ENCODE results near the gene KASH5. TPM values are rescaled to one million over a fixed set of nuclear protein-coding genes. Genes with fewer than 3 reads are reported as not detected.

The KASH5 gene
- total and polyA plus RNA-seq, 2 of the 8 experiments (the other 6 are each of a cell fraction or from before 2014, with no cell fraction given), result 0.05 to 0.19 TPM

DNA sequence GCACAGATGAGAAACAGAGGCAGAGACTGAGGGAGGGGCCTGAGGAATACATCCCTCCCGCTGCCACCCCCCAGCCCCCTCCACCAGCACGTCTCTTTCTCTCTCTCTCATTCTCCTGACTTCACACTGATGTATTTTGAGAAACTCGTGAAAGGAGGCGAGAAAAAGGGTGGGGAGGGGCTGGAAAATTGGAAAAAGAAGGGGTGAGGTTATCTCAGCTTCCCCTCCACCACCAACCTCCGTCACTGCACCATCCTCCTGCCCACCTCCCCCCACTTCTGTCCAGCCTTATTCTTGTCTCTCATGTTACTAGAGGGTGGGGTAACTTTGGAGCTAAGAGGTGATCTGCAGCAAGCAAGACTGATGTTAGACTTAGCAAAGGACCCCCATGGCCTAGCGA lies 51.8 kb downstream of the KASH5 start:
- Histone ChIP-seq H3K79me2 (ENCODE audit: control insufficient read depth in 1 of 2, insufficient read depth in 2 of 2, low read length in 2 of 2) (no peaks in the 10 kb centered on the region), H3K4ac (replicated peaks; ENCODE audit: insufficient read length, low read depth, low read length) (no peak overlapping the region), H3K27me3 (replicated peaks in 1 of 4; ENCODE audit: control insufficient read depth in 3 of 4, extremely low read depth in 1 of 4, insufficient read depth in 3 of 4, low read length in 3 of 4) (peaks cover 25 to 48% (median 43%) of the 10 kb centered on the region in 4 experiments), H3K36me3 (ENCODE audit: control insufficient read depth in 2 of 4, insufficient read depth in 4 of 4, low read length in 3 of 4) (no peaks in the 10 kb centered on the region), H3K4me1 (replicated peaks in 1 of 4; ENCODE audit: control insufficient read depth in 3 of 4, insufficient read depth in 4 of 4, low read length in 3 of 4) (peaks cover 0 to 13% (median 8%) of the 10 kb centered on the region in 4 experiments; a peak in 5 of 7 replicates), H2BK20ac (ENCODE audit: low read length) (no peak overlapping the region), H3K14ac (ENCODE audit: insufficient read length) (no peak overlapping the region), H3K4me3 (ENCODE audit: extremely low read depth in 1 of 4, insufficient read depth in 2 of 4, low read depth in 3 of 4, low read length in 4 of 4) (no peak overlapping the region), H2BK12ac (ENCODE audit: low read depth, low read length) (0 out of 2 replicates have a peak overlapping the region, but pooled peaks have one; percentile 77), H2BK15ac (ENCODE audit: low read length) (no peak overlapping the region), H4K8ac (ENCODE audit: extremely low read depth, insufficient read depth, low read length) (no peak overlapping the region), H3K18ac (ENCODE audit: extremely low read depth, low read length) (no peak overlapping the region), H4K5ac (ENCODE audit: insufficient read length, low read depth, low read length) (no peak overlapping the region), H2AK5ac (ENCODE audit: low read depth, low read length) (no peak overlapping the region; the same call in 1 of the 2 replicates), H3K79me1 (ENCODE audit: low read depth, low read length) (no peaks in the 10 kb centered on the region), H2BK120ac (replicated peaks; ENCODE audit: low read depth, low read length) (no peak overlapping the region), H3K9me3 (ENCODE audit: insufficient read depth in 2 of 2, low read depth in 1 of 2, low read length in 1 of 2) (no peaks in the 10 kb centered on the region), H3K56ac (replicated peaks; ENCODE audit: insufficient read length, low read depth, low read length) (no peak overlapping the region), H2BK5ac (ENCODE audit: low read depth, low read length) (no peak overlapping the region), H3K23me2 (ENCODE audit: low read depth, low read length) (peaks cover 20% of the 10 kb centered on the region; the same call in 1 of the 2 replicates), H3K27ac (ENCODE audit: low read depth, low read length) (no peak overlapping the region), H3K9ac (replicated peaks in 1 of 4; ENCODE audit: extremely low read depth in 1 of 4, low read depth in 3 of 4, low read length in 3 of 4) (no peak overlapping the region), H2AFZ (ENCODE audit: low read length) (no peak overlapping the region), H4K91ac (replicated peaks; ENCODE audit: insufficient read length, low read length) (no peak overlapping the region), H3K4me2 (ENCODE audit: insufficient read depth in 1 of 2, low read depth in 2 of 2, low read length in 2 of 2) (peak overlapping the region in 1 of 2 experiments; percentile 53; a peak in 1 of 4 replicates), H3K23ac (ENCODE audit: insufficient read length) (no peak overlapping the region), H4K20me1 (replicated peaks in 1 of 2; ENCODE audit: control insufficient read depth in 1 of 2, insufficient read depth in 2 of 2, low read length in 2 of 2) (no peaks in the 10 kb centered on the region)
- FAIRE-seq (no peak), DNase-seq (ENCODE audit: low read depth in 1 of 2, low spot score in 2 of 2) (no peak)
- TF ChIP-seq ASH2L (IDR thresholded peaks at IDR 0.05; ENCODE audit: low read length), result no peak
- TF ChIP-seq KDM5A (IDR thresholded peaks at IDR 0.05; ENCODE audit: low read length), result no peak
- TF ChIP-seq EGR1 (IDR thresholded peaks at IDR 0.05; ENCODE audit: borderline replicate concordance, low read depth, low read length), result no peak
- POLR2A ChIA-PET (ENCODE audit: partially characterized antibody), result interaction anchor here (0.7 to 4.1 kb wide), 3 partner anchors 13 to 88 kb away, joined by 3 to 13 read pairs (median 8); partner anchors contain the start of genes ALDH16A1, GFY, PIH1D1 and RCN3
- CTCF ChIA-PET (ENCODE audit: partially characterized antibody), result interaction anchor here (1.1 to 3.3 kb wide), 4 partner anchors 10 to 48 kb away, joined by 4 to 15 read pairs (median 10); partner anchors contain the start of gene PIH1D1
- WGBS, 2 experiments (ENCODE audit: extremely low coverage in 1 of 2, insufficient coverage in 1 of 2, insufficient read length in 1 of 2, insufficient replicate concordance in 2 of 2, low coverage in 1 of 2, low lambda C conversion rate in 2 of 2, missing lambda C conversion rate in 1 of 2), result 81% methylated on average over 4 of the region's 6 CpGs; no CpG with 5 or more reads in 1 of the 2 experiments
